Measurements from ENCODE around the gene POT1. TPM values are rescaled to one million over a fixed set of nuclear protein-coding genes. Genes with fewer than 3 reads are reported as not detected.

The POT1 gene
- total and polyA plus RNA-seq, 2 donors (not counting 3 experiments of a cell fraction or from before 2014, with no cell fraction given) = 11.1 to 22.4 TPM

DNA sequence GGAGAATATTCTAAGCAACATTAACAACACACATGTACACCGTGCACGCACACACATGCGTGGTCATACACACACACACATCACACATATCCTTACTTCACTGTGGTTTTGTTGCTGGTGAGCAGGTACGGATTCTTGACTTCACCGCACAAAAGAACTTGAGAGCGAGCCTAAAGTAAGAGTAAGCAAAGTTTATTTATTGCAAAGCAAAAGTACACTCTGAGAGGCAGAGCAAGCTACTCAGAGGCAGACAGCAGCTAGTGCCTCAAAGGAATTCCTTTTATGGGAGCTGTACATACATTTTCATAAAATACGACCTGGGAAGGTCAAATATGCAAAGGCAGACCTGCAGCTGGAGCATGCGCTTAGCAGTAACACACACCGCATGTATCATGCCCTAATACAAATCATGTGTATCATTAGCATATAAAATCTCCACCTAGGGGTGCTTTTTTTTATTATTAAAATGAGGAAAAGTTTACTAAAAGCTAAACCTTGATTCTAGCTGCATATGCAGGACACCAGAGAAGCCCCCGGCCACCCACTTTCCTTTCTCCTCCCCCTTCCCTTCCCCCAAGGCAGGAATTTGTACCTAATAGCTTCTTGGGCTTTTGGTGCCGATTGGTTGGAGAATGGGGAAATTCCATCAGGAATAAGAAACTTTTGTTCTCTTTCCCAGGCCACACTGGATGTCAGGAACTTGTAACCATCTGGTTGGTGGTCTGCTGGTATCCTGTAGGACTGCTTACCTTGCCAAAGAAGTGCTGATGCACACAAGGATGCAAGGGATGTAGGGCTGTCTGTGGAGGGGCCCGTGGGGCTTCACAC is 147.5 kb downstream of the POT1 start:
- Histone ChIP-seq H2AFZ (ENCODE audit: low read depth, low read length) (no peak overlapping the region), H3K4me1 (ENCODE audit: control insufficient read depth, extremely low read depth, insufficient read depth, low read length) (peaks cover 14% of the 10 kb centered on the region), H3K79me2 (ENCODE audit: control insufficient read depth, insufficient read depth, low read length) (no peaks in the 10 kb centered on the region), H3K4me3 (replicated peaks in 1 of 3; ENCODE audit: insufficient read depth in 1 of 3, low read depth in 1 of 3, low read length in 3 of 3) (no peak overlapping the region), H3K4me2 (ENCODE audit: insufficient read depth, low read length) (no peak overlapping the region), H3K27me3 (ENCODE audit: control insufficient read depth in 2 of 2, insufficient read depth in 2 of 2, low read length in 2 of 2) (no peaks in the 10 kb centered on the region), H3K27ac (ENCODE audit: insufficient read depth, low read depth, low read length) (peak overlapping the region; percentile 62), H3K36me3 (ENCODE audit: control insufficient read depth in 2 of 2, extremely low read depth in 1 of 2, insufficient read depth in 2 of 2, low read length in 2 of 2) (no peaks in the 10 kb centered on the region), H3K9me1 (replicated peaks; ENCODE audit: control insufficient read depth, extremely low read depth, insufficient read depth, low read length) (no peaks in the 10 kb centered on the region), H3K9ac (replicated peaks; ENCODE audit: extremely low read depth, insufficient read depth, low read length) (no peak overlapping the region), H3K9me3 (replicated peaks; ENCODE audit: control insufficient read depth, insufficient read depth, low read length) (no peaks in the 10 kb centered on the region), H4K20me1 (replicated peaks; ENCODE audit: control insufficient read depth, extremely low read depth, insufficient read depth, low read length) (no peaks in the 10 kb centered on the region)
- CTCF ChIA-PET = interaction anchor here (3.8 to 7.9 kb wide), 3 partner anchors 18 to 682 kb away, joined by 68 to 217 read pairs (median 80); partner anchors contain the start of gene GPR37
- dilution Hi-C loops (cut with MboI; ENCODE audit: extremely low pct_ligation_motif_present, low sequenced_read_pairs) (no loop called here), intact Hi-C loops (cut with micrococcal nuclease) (loop anchor here (2.0 to 5.0 kb wide), 2 partner anchors 695 to 1149 kb away; no protein-coding TSS in a partner anchor)
- POLR2A ChIA-PET = no interaction called here
- TF ChIP-seq EZH2 (IDR thresholded peaks at IDR 0.05; ENCODE audit: borderline replicate concordance, low read depth, low read length, severe bottlenecking) (no peak), POLR2A (IDR thresholded peaks at IDR 0.05; ENCODE audit: low read depth, low read length) (no peak), POLR2AphosphoS5 (IDR thresholded peaks at IDR 0.05; ENCODE audit: insufficient read depth, low read depth, low read length) (no peak), MYC (IDR thresholded peaks at IDR 0.05; ENCODE audit: low read depth, low read length) (no peak), GATA2 (IDR thresholded peaks at IDR 0.05; ENCODE audit: insufficient read depth, insufficient read length, low read depth, low read length) (no peak)
- TF ChIP-seq, protein P1, sequence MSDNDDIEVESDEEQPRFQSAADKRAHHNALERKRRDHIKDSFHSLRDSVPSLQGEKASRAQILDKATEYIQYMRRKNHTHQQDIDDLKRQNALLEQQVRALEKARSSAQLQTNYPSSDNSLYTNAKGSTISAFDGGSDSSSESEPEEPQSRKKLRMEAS (IDR thresholded peaks at IDR 0.05; ENCODE audit: insufficient read depth, insufficient read length) = no peak
- TF ChIP-seq, protein P2, sequence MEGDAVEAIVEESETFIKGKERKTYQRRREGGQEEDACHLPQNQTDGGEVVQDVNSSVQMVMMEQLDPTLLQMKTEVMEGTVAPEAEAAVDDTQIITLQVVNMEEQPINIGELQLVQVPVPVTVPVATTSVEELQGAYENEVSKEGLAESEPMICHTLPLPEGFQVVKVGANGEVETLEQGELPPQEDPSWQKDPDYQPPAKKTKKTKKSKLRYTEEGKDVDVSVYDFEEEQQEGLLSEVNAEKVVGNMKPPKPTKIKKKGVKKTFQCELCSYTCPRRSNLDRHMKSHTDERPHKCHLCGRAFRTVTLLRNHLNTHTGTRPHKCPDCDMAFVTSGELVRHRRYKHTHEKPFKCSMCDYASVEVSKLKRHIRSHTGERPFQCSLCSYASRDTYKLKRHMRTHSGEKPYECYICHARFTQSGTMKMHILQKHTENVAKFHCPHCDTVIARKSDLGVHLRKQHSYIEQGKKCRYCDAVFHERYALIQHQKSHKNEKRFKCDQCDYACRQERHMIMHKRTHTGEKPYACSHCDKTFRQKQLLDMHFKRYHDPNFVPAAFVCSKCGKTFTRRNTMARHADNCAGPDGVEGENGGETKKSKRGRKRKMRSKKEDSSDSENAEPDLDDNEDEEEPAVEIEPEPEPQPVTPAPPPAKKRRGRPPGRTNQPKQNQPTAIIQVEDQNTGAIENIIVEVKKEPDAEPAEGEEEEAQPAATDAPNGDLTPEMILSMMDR (IDR thresholded peaks at IDR 0.05; ENCODE audit: extremely low read depth in 1 of 2, insufficient read depth in 1 of 2, low read depth in 1 of 2, low read length in 2 of 2) = no peak
- FAIRE-seq (no peak), DNase-seq (ENCODE audit: low read depth, low spot score) (no peak)
- BruUV-seq (replicated peaks) = no TSS peak
